NCI-H82 (cell line): ENCODE results near the gene NCR3LG1.

Experiments
- DNase-seq: peaks from one replicate; lab custom pipeline; 2025; lab: John Stamatoyannopoulos, UW

Gene NCR3LG1

GRCh38 chr11:17369684-17370243 is 18.2 kb downstream of the NCR3LG1 start:
- no peak for DNase-seq

DNA sequence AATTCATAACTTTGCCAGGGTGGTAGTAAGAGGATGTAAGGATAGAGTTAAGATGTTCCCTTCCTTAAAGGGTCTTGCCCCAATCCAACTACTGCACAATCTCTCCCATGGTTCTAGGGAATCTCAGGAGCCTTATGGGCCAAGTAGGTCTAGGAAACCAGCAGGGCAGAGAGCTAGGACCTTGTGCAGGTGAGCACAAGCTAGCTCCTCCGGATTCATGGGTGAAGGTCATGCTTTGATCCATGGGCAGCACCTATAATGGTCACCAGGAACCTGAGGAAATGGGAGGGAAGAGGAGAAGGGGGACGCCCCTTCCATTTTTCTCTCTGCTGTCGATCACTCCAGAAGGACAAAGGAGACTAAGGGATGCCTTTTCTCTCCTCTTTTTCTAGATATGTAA is 20.0 kb downstream of the NCR3LG1 start:
- peak; percentile 17 for DNase-seq

GRCh38 chr11:17375547-17375946 is 23.9 kb downstream of the NCR3LG1 start:
- DNase-seq, result no peak

DNA sequence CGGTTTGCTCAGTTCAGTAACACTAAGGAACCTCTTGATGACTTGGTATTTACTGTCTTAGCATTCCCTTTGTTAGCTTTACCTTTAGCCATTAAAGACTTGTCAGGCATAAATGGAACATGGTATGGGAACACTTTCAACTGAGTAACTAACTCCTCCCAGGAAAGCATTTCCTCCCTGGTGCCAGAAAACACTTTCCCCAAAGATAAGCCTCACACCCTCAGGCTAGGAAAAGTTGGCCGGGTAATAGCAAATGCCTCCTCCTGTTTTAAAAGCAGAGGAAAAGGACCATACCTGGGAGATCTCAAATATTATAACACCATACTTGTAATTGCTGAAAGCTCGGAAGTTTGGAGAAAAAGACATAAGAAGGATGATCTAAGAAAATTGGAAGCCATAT is 24.9 kb downstream of the NCR3LG1 start:
- DNase-seq, result no peak

DNA sequence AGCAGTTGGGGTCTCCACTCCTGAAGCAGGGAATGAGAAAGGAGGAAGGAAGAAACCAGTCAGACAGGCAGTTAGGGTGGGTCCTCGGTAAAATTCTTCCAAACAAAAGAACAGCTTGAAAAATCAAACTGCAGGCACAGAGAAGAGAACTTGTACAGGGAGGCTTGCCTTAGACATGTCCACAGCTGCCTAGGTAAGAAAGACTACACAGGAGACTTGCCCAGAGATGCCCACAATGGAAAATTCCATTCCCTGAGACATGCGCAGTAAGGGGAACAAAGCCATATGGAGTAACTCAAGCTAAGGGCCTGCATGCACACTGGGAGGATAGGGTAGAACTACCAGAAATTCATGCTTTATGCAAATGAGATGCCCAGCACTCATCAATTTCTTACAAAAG is 27.1 kb downstream of the NCR3LG1 start:
- no peak for DNase-seq

DNA sequence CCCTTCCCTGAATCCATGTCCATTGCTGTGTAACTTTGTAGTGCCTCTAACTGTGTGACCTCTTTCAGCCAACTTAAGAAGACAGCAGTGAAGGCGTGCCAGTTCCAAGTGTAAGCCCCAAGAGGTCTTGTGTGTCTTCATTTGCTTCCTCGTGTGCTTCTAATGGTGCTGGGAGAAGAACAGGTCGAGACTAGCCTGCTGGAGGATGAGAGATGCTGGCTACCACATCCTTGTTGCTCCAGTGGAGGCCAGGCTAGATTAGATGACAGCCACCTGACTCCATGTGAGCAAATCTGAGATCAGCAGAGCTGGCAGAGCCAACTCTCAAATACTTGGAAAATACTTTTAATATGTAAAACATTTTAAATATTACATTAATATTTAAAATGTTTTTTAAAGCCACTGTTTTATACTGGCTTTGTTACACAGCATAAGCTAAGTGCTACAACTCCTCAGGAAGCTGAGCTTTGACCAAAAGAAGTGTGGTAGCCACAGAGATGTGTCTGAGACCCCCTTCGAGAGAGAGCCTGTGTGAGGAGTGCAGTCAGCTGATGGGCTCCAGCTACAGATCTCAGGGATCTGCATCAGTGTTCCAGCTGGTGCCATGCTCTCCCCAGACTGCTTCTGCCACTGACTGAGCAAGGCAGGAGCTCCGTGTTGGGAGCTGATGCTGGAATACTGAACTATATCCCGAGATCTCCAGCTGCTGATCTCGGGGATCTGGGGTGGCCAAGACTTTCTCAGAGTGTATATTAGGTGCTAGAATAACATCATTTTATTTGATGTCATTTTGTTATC is 28.0 kb downstream of the NCR3LG1 start:
- DNase-seq, result no peak

DNA sequence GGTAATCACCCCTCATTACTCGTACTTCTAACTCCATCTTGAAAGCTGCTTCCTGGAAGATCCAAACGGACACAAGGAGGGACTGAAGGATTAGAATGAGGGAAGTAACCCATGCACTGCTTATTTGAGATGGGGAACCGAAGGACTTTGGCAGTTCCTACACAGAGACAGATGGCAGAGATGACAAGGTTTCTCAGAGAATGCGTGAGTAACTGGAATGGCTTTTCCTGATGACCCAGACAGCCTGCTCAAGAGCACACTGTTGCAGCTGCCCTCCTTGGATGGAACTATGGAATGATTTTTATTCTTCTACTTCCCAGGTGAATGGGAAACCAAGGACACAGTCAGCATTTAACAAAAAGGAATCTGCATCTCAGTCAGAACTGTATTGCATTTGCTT is 29.6 kb downstream of the NCR3LG1 start:
- DNase-seq, result no peak

DNA sequence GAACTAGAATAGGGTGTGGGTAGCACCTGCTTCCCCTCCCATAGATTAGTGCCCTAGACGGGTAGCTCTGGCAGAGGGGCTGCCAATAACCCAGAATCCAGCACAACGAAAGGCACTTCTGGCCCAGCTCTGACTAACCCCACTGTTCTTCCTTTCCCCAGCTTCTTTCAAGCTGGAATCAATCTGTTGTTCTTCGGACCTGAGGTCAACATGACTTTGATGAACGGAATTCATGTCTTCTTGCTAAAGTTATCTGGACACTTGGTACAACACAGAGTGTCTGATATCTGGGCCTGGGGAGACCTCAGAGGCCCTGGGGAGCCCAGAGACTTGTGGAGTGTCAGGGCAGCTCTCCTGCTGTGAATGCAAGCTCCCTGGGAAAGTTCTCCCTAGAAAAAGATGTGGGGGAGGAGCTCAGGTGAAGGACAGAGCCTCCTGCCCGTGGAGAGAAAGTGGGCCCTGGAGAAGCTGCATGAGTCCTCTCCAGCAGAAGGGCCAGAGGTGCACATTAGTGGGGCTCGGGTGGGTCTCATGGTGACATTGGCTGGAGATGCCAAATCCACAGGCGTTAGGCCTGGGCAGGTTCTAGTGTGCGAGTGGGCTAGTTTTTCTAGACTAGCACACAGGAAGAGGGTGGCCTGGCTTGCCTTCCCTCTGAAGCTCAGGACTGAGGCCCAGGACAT is 30.6 kb downstream of the NCR3LG1 start:
- no peak for DNase-seq

GRCh38 chr11:17383461-17383860 is 31.9 kb downstream of the NCR3LG1 start:
- DNase-seq, result no peak

GRCh38 chr11:17384002-17384511 is 32.5 kb downstream of the NCR3LG1 start:
- peak; percentile 93 for DNase-seq

DNA sequence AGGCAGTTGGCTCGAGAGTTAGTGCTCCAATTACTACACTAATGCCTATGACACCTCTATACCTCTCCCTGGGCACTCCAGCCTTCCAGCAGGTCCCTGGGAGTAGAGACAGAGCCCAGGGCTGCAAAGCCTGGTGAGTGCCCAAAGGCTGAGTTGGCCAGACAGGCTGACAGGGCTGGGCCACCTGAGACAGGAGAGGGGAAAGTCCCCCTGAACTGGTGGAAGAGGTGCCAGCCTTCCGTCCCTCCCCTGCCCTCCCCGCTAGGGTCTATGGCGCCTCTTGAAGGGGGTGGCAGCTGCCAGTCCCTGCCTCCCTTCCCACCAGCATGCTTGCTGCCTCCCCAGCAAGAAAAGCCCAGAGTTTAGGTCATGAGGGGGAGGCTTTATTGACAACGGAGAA is 33.9 kb downstream of the NCR3LG1 start:
- DNase-seq, result no peak

- no peak for DNase-seq
Observed at GRCh38 chr11:17385926-17386325, 34.3 kb downstream of the NCR3LG1 start.

GRCh38 chr11:17386331-17387084 is 34.9 kb downstream of the NCR3LG1 start:
- peak; percentile 76 for DNase-seq

DNA sequence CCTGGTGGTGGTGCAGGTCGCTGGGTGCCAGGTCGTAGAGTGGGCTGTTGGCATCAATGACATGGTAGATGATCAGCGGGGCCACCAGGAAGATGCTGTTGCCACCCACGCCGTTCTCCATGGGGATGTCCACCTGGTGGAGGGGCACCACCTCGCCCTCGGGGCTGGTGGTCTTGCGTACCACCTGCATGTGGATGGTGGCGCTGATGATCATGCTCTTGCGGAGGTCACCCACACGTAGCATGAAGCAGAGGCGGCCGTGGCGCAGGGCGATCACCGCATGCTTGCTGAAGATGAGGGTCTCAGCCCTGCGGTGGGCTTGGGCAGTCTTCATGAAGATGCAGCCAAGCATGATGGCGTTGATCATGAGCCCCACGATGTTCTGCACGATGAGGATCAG is 35.7 kb downstream of the NCR3LG1 start:
- no peak for DNase-seq

DNA sequence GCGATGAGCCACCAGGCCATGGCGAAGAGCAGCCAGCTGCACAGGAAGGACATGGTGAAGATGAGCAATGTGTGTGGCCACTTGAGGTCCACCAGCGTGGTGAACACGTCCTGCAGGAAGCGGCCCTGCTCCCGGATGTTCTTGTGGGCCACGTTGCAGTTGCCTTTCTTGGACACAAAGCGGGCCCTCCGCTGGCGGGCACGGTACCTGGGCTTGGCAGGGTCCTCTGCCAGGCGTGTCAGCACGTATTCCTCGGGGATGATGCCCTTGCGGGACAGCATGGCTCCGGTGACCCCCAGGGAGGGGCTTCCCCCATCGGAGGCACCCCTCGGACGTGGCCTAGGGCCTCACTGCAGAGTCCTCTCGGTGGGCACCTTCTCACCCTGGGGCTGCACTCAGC is 36.2 kb downstream of the NCR3LG1 start:
- DNase-seq, result no peak

DNA sequence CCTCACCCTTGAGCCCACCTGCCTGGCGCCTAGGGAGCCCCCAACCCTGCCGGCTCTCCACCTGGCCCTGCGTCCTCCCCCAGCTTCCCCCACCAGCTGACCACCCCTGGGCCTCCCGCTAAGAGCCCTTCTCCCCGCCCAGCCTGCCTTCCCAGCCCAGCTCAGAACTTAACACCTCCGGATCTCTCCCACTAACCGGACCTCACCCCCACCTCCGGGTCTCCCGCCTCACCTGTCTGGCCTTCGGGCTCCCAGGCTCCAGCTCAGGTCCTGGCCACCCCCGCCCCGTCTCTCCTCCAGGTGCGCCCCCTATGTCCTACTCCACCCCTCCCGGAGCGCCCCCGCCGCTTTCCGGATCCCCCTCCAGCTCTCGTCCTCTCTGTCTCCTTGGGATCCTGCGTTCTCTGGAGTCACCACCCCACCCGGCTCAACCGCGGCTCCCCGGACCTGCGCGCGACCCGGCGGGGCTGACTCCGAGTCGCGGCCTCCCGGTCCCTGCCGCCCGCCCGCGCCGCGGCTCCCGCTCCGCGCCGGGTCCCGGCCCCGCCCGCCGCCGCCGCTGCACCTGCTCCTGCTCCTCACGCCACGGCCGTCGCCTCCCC is 37.1 kb downstream of the NCR3LG1 start, which contains the start of gene KCNJ11:
Gene KCNJ11, minus strand, starts transcription at position 51 of the 602 bp plus-strand sequence. CDS start 568 bp downstream, outside the sequence.
- peak; percentile 62 for DNase-seq

DNA sequence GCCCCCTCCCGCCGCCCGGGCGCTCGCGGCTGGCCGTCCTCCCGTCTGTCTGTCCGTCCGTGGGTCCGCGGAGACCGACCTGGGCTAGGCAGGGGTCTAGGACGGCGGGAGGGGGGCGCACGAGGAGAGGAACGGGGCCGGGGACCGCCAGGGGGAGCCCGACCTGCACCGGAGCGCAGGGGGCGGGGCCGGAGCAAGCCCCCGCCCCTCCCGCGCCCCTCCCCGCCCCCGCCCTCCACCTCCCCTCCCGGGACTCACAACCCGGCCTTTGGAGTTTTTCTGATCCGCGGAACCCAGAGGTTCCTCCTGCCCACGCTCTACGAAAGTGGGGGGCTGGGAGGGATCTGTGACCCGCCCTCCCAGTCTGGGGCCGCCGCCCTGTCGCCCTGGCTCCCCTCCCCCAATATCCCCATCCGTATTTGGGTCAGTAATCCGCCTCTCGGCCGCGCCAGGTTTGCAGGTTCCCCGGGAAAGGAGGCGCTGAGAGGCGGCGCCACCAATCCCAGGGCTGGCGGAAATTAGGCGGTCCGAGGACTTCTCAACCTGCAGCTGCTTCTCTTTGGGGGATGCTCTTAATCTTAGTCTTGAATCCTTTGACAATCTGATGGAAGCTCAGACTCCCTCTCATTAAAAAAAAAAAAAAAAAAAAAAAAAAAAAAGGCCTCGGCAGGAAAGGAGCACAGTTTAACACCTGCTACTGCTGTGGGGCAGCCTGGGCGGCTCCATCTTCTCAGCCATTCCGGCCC is 37.8 kb downstream of the NCR3LG1 start:
- peak; percentile 88 for DNase-seq

DNA sequence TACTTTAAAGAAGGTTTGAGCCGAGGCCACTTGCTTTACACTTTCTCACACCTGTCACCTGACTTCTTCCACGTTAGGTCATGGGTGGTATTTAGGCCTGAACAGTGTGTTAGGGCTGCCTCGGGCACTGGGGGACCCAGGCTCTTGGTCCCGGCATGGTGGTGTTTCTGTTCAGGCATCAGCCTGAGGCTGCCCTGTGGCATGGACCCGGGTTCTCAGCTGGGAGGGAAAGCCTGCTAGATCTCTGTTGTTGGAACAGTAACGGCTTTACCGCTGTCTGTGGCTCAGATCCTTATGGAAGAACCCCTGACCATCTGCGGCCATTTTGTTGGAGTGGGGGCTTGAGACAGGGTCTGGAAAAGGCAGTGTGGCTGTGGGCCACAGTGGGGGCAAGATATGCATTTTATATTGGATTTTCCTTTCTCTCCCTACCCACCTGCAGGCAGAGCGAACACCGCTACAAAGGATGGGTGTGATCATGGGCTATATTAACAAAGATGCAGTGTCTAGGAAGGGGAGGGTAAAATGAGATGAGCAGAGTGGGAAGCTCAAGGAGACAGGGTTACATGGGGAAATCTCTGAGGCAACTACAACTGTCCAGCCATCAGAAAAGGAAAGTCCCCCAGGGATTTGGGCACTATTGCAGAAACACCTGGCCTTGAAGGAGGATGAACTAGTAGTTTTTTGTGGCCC is 38.5 kb downstream of the NCR3LG1 start:
- peak; percentile 57 for DNase-seq

DNA sequence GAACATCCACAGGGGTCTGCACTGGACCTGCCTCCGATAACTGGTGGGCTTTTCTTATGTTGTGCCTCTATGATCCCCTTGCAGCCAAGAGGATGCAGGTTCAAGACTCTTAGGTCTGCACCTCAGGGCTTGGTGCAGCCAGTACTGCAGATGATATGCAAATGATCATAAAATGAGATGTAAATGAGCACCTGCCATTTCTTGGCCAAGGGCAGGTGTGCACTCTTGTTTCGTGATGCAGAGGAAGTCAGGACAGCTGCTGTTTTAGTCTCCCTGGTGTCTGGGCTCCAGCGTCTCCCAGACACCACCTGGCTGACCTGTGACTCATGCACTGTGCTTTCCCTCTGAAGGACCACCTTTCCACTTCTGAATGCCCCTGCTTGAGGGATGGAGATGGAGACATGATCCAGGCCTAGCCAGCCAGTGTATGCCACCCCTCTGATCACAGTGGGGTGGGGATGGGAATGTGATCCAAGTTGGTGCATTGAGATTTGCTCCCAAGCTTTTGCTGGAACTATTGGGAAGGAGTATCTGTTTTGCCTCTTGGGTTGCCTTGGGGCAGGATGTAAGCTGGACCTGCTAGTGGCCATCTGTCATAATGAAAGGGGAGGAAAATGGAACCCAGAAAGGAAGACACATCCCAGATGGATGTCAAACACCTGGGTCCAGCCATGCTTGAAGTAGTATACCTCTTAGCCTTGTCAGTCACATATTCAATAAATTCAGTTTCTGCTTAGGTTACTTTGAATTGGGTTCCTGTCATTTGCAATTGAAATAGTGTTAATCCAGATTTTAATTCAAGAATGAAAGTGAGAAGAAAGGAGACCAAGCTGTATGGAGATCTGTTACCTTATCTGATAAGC is 40.1 kb downstream of the NCR3LG1 start:
- peak; percentile 68 for DNase-seq
